B cell (primary cell): ENCODE data around the gene AGRP. TPM values are rescaled to one million over a fixed set of nuclear protein-coding genes. Genes with fewer than 3 reads are reported as not detected.

Experiments
- ATAC-seq: fragments of 200-7000 bp; cut with Tn5 transposase; one replicate; pipeline ENCODE4 v1.10.0; 2021; ENCODE audit warnings: low read depth, mild to moderate bottlenecking, moderate number of reproducible peaks, moderate library complexity
- CTCF ChIA-PET: fragments of 350-600 bp; sonication (Branson Sonifier 250); formaldehyde crosslinking; loops from one replicate; lab custom pipeline; 2021; ENCODE audit warnings: antibody characterized with exemption, inconsistent platforms; lab: Charles Lee
- POLR2A ChIA-PET: fragments of 350-600 bp; sonication (Branson Sonifier 250); formaldehyde crosslinking; loops from one replicate; lab custom pipeline; 2021; ENCODE audit warnings: antibody characterized with exemption; lab: Charles Lee
- DNase-seq: peaks from one replicate; pipeline ENCODE4 v3.0.0; 2013
- H2AFZ ChIP-seq: 2 replicates; pipeline ENCODE4 v1.6.1; 2012; ENCODE audit warnings: mild to moderate bottlenecking, low read depth, low read length; ENCODE audit not compliant: insufficient read depth, poor library complexity, severe bottlenecking
- H3K27ac ChIP-seq, 2 donors: 1 replicate in 1 of 2; 2 replicates in 1 of 2; pipeline ENCODE4 v1.5.1; 2012 to 2013; ENCODE audit warnings: low read length in 2 of 2, mild to moderate bottlenecking in 2 of 2, moderate library complexity in 1 of 2
- H3K27me3 ChIP-seq, 4 experiments: fragments of 200-600 bp in 1 of 4; sonication (generic) in 1 of 4; replicated peaks in 1 of 4; 1 replicate in 2 of 4; 2 replicates in 2 of 4; pipeline versions ENCODE4 v1.6.1 to v1.7.0; 2013 to 2016; ENCODE audit warnings: low read length in 3 of 4, mild to moderate bottlenecking in 2 of 4, mixed read lengths in 1 of 4, moderate library complexity in 1 of 4; ENCODE audit not compliant: insufficient read depth in 4 of 4, control insufficient read depth in 3 of 4; ENCODE audit errors: control extremely low read depth in 1 of 4
- H3K36me3 ChIP-seq, 2 experiments: replicated peaks in 1 of 2; 1 replicate in 1 of 2; 2 replicates in 1 of 2; pipeline versions ENCODE4 v1.6.1 to v1.7.1; 2013; ENCODE audit warnings: low read length in 1 of 2; ENCODE audit not compliant: insufficient read depth in 2 of 2, control insufficient read depth in 1 of 2; ENCODE audit errors: control extremely low read depth in 1 of 2, extremely low read depth in 1 of 2
- H3K4me1 ChIP-seq, 2 donors: fragments of 200-600 bp in 1 of 2; sonication (generic) in 1 of 2; 1 replicate in 1 of 2; 2 replicates in 1 of 2; pipeline versions ENCODE4 v1.5.1 to v1.6.1; 2013 to 2017; ENCODE audit warnings: low read length in 2 of 2; ENCODE audit not compliant: control insufficient read depth in 2 of 2, insufficient read depth in 2 of 2
- H3K4me2 ChIP-seq: replicated peaks from 2 replicates; pipeline ENCODE3; 2012; ENCODE audit warnings: mild to moderate bottlenecking, low read depth, low read length; ENCODE audit not compliant: poor library complexity, severe bottlenecking
- H3K4me3 ChIP-seq, 5 experiments: fragments of 200-600 bp in 1 of 5; sonication (generic) in 1 of 5; 1 replicate in 3 of 5; 2 replicates in 2 of 5; pipeline versions ENCODE4 v1.5.1 to v1.7.0; 2011 to 2016; ENCODE audit warnings: low read length in 4 of 5, mild to moderate bottlenecking in 4 of 5, low read depth in 2 of 5, control low read depth in 1 of 5, moderate library complexity in 1 of 5; ENCODE audit not compliant: insufficient read depth in 1 of 5; ENCODE audit errors: control extremely low read depth in 1 of 5, extremely low read depth in 1 of 5
- H3K79me2 ChIP-seq: fragments of 200-600 bp; sonication (generic); one replicate; pipeline ENCODE4 v1.6.0; 2016; ENCODE audit warnings: low read length; ENCODE audit not compliant: control insufficient read depth, insufficient read depth
- H3K9ac ChIP-seq: fragments of 200-600 bp; sonication (generic); 2 replicates; pipeline ENCODE4 v1.6.1; 2017; ENCODE audit warnings: mild to moderate bottlenecking, low read length, moderate library complexity
- H3K9me3 ChIP-seq, 3 donors: one replicate each; pipeline versions ENCODE4 v1.6.1 to v1.7.1; 2013; ENCODE audit warnings: low read length in 2 of 3; ENCODE audit not compliant: control insufficient read depth in 2 of 3, insufficient read depth in 1 of 3; ENCODE audit errors: control extremely low read depth in 1 of 3
- H4K20me1 ChIP-seq: 2 replicates; pipeline ENCODE4 v1.6.0; 2012; ENCODE audit warnings: mild to moderate bottlenecking, low read length; ENCODE audit not compliant: insufficient read depth, control insufficient read depth, poor library complexity, severe bottlenecking
- H3K27ac Mint-ChIP-seq: one replicate; pipeline ENCODE4 v1.8.0; 2021; ENCODE audit warnings: mixed read lengths
- H3K27me3 Mint-ChIP-seq: one replicate; pipeline ENCODE4 v1.8.0; 2021; ENCODE audit warnings: mixed read lengths
- H3K4me1 Mint-ChIP-seq: one replicate; pipeline ENCODE4 v1.8.0; 2021; ENCODE audit warnings: mixed read lengths
- H3K4me3 Mint-ChIP-seq: one replicate; pipeline ENCODE4 v1.8.0; 2021; ENCODE audit warnings: mixed read lengths
- H3K9me3 Mint-ChIP-seq: one replicate; pipeline ENCODE4 v1.8.0; 2022; ENCODE audit warnings: mixed read lengths; ENCODE audit not compliant: insufficient read depth
- EZH2 ChIP-seq: IDR thresholded peaks from 2 replicates; pipeline ENCODE4 v1.6.1; 2012; ENCODE audit warnings: borderline replicate concordance, low read depth, mild to moderate bottlenecking, moderate library complexity, low read length; ENCODE audit not compliant: insufficient read depth, poor library complexity, severe bottlenecking
- WGBS: methylation state at CpG from one replicate; pipeline ENCODE4 v1.1.5; 2013; ENCODE audit warnings: missing lambda C conversion rate; ENCODE audit not compliant: insufficient coverage; 5-methylcytosine and 5-hydroxymethylcytosine counted together
- intact Hi-C: fragments of 100-400 bp; cut with micrococcal nuclease; formaldehyde crosslinking; loops from one replicate; pipeline ENCODE4 v1.10.0; 2022
- polyA plus RNA-seq: library from polyadenylated mRNA; depleted of rRNA; stranded (reverse); fragments of >200 nt; gene quantifications from 2 replicates; pipeline ENCODE4 v1.2.3, GENCODE V29; 2012
- total RNA-seq, 2 donors: library from RNA; stranded (reverse); fragments of 120-200 nt in 1 of 2; gene quantifications; 1 replicate in 1 of 2; 2 replicates in 1 of 2; pipeline versions ENCODE4 v1.2.3 to v1.2.4, GENCODE V29; 2013 to 2022
- TF ChIP-seq, protein P1 (sequence below): fragments of 200-600 bp; IDR thresholded peaks from one replicate; pipeline ENCODE4 v1.8.0; 2022; ENCODE audit warnings: antibody characterized with exemption, mild to moderate bottlenecking

AGRP gene
- total and polyA plus RNA-seq, 2 donors (not counting 1 experiment from before 2014, with no cell fraction given) = not detected

DNA sequence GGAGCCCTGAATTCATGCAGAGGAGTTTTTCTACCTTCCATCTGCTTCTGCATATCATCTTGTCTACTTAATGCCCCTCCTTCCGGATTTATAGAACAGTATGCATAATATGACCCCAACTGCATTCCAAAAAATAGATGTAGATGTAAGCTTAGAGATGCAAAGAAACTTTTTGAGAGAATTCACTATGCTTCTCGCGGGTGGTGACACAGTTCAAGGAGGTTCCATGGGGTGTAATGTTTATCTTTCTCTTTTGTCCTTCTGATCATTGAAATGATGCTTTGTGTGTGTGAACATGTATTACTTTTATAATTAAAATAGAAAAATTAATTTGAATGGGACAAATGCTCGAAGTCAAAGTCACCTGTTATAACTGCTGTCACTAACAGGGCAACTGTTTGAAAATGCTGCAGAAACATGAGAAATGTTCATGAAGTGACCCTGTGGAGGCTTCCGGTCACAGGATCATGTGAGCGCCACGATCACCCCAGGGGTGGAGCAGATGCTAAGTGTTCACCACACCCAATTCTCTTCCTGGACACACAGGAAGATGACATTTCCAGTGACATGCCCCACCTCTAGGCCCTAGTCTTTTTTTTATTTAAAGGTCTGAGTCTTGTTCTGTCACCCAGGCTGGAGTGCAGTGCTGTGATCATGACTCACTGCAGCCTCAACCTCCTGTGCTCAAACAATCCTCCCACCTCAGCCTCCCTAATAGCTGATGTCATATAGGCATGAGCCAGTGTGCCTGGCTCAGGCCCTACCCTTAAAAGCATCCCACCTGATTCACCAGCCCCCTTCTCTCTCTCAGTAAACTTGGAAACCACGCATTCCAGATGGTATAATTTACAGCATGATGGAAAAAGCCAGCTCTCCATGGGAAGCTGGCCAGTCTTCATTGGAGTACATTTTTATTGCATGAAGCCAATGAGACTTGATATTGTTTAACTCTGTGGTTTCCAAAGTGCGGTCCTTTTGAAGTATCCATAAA, 21.0 kb upstream of the AGRP start:
- no peaks in the 10 kb centered on the region for H3K9me3 ChIP-seq
- ATAC-seq (peak; percentile 80), DNase-seq (peak; percentile 40)
- no peaks in the 10 kb centered on the region for H3K27me3 Mint-ChIP-seq
- POLR2A ChIA-PET = interaction anchor here (1.1 kb wide), 1 partner anchor 16 kb away, joined by 7 read pairs; no protein-coding TSS in a partner anchor
- H2AFZ ChIP-seq = no peak overlapping the region
- WGBS = 57% methylated on average over 5 of the region's 9 CpGs
- H3K79me2 ChIP-seq = peaks cover 11% of the 10 kb centered on the region
- peak overlapping the region; percentile 47 to 77 for H3K27ac ChIP-seq
- TF ChIP-seq EZH2 = no peak
- TF ChIP-seq, protein P1, sequence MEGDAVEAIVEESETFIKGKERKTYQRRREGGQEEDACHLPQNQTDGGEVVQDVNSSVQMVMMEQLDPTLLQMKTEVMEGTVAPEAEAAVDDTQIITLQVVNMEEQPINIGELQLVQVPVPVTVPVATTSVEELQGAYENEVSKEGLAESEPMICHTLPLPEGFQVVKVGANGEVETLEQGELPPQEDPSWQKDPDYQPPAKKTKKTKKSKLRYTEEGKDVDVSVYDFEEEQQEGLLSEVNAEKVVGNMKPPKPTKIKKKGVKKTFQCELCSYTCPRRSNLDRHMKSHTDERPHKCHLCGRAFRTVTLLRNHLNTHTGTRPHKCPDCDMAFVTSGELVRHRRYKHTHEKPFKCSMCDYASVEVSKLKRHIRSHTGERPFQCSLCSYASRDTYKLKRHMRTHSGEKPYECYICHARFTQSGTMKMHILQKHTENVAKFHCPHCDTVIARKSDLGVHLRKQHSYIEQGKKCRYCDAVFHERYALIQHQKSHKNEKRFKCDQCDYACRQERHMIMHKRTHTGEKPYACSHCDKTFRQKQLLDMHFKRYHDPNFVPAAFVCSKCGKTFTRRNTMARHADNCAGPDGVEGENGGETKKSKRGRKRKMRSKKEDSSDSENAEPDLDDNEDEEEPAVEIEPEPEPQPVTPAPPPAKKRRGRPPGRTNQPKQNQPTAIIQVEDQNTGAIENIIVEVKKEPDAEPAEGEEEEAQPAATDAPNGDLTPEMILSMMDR = no peak
- CTCF ChIA-PET = interaction anchor here (1.1 to 3.3 kb wide), 5 partner anchors 11 to 425 kb away, joined by 4 to 21 read pairs (median 8); partner anchors contain the start of gene ATP6V0D1
- peak overlapping the region; percentile 91 for H3K27ac Mint-ChIP-seq
- no peaks in the 10 kb centered on the region for H3K27me3 ChIP-seq
- no peak overlapping the region for H3K9ac ChIP-seq
- H3K4me3 Mint-ChIP-seq = peak overlapping the region; percentile 68
- intact Hi-C loops = no loop called here
- H3K4me1 ChIP-seq = peaks cover 34 to 46% of the 10 kb centered on the region in 2 donors
- peak overlapping the region in 1 of 5 experiments; percentile 24 for H3K4me3 ChIP-seq
- peaks cover 49% of the 10 kb centered on the region for H3K4me1 Mint-ChIP-seq
- H3K4me2 ChIP-seq = peak overlapping the region; percentile 52
- no peaks in the 10 kb centered on the region for H4K20me1 ChIP-seq
- H3K9me3 Mint-ChIP-seq = no peaks in the 10 kb centered on the region
- peaks cover 0 to 3% of the 10 kb centered on the region in 2 experiments for H3K36me3 ChIP-seq

DNA sequence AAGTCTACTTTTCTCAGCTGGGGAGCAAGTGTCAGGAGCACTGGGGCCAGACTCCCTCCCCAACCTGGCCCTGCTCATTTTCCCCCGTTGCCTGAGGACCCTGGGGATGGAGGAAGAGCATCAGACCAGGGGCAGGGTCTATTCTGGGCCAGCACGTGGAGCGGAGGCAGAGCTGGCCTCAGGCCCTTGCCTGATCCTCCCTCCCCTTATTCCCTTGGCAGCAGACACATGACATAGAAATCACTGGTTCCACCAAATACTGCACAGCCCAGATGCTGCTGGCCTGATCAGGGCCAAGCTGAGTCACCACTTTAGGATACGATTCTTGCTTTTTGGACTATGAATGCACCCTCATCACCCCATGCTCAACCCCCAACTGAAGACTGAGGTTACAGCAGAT, 15.8 kb upstream of the AGRP start:
- Histone ChIP-seq H4K20me1 (no peaks in the 10 kb centered on the region), H3K27me3 (no peaks in the 10 kb centered on the region), H3K4me1 (peaks cover 13 to 17% of the 10 kb centered on the region in 2 donors), H3K4me2 (no peak overlapping the region), H2AFZ (no peak overlapping the region), H3K9me3 (no peaks in the 10 kb centered on the region), H3K27ac (no peak overlapping the region), H3K4me3 (no peak overlapping the region), H3K9ac (no peak overlapping the region), H3K79me2 (peaks cover 27% of the 10 kb centered on the region), H3K36me3 (peaks cover 3 to 16% of the 10 kb centered on the region in 2 experiments)
- intact Hi-C loops = no loop called here
- TF ChIP-seq, protein P1 = no peak
- no peak for TF ChIP-seq EZH2
- ATAC-seq (no peak), DNase-seq (no peak)
- H3K9me3 Mint-ChIP-seq = no peaks in the 10 kb centered on the region
- POLR2A ChIA-PET = no interaction called here
- no peaks in the 10 kb centered on the region for H3K27me3 Mint-ChIP-seq
- no peak overlapping the region for H3K4me3 Mint-ChIP-seq
- CTCF ChIA-PET = interaction anchor here (0.6 to 23.6 kb wide), 4 partner anchors 17 to 88 kb away, joined by 3 to 817 read pairs (median 66); partner anchors contain the start of genes AGRP and ATP6V0D1
- H3K4me1 Mint-ChIP-seq = peaks cover 29% of the 10 kb centered on the region
- WGBS = 96% methylated on average over 4 of the region's 4 CpGs
- H3K27ac Mint-ChIP-seq = peak overlapping the region; percentile 70
